SU-DHL-6 (cell line): Measurements from ENCODE around the gene IDH3G.

ENCODE experiments used
- H2AFZ ChIP-seq: fragments of 200-600 bp; sonication (generic); 2 replicates; pipeline ENCODE4 v1.6.1; 2014; ENCODE audit warnings: low read depth, mild to moderate bottlenecking, moderate library complexity, mixed read lengths, antibody characterized with exemption, low read length; ENCODE audit not compliant: severe bottlenecking
- H3F3A ChIP-seq: fragments of 200-600 bp; shearing (Covaris generic); 2 replicates; pipeline ENCODE4 v1.6.0; 2016; ENCODE audit warnings: antibody characterized with exemption, mild to moderate bottlenecking; ENCODE audit not compliant: insufficient read depth
- H3K27ac ChIP-seq: fragments of 200-600 bp; sonication (generic); 2 replicates; pipeline ENCODE4 v1.5.1; 2016; ENCODE audit warnings: low read depth, mild to moderate bottlenecking, low read length, moderate library complexity, mixed read lengths
- H3K27me3 ChIP-seq: fragments of 200-600 bp; sonication (generic), shearing (Covaris generic); 2 replicates; pipeline ENCODE4 v1.6.0; 2014; ENCODE audit warnings: mild to moderate bottlenecking, low read length
- H3K36me3 ChIP-seq: fragments of 200-600 bp; sonication (generic); 2 replicates; pipeline ENCODE4 v1.6.1; 2014; ENCODE audit warnings: mild to moderate bottlenecking, low read length, mixed read lengths
- H3K4me2 ChIP-seq: fragments of 300-600, 200-600 bp; shearing (Covaris generic), sonication (generic); 2 replicates; pipeline ENCODE4 v1.6.0; 2014; ENCODE audit warnings: low read length, low read depth, mild to moderate bottlenecking; ENCODE audit not compliant: poor library complexity, severe bottlenecking
- H3K4me3 ChIP-seq: fragments of 200-600 bp; sonication (generic); 2 replicates; pipeline ENCODE4 v1.5.1; 2014; ENCODE audit warnings: antibody characterized with exemption, low read length, mild to moderate bottlenecking, mixed read lengths; ENCODE audit not compliant: insufficient read depth, poor library complexity, severe bottlenecking
- H3K79me2 ChIP-seq: fragments of 200-600 bp; sonication (generic); 2 replicates; pipeline ENCODE4 v1.6.1; 2014; ENCODE audit warnings: mild to moderate bottlenecking, low read length, moderate library complexity; ENCODE audit not compliant: insufficient read depth
- H3K9ac ChIP-seq: fragments of 200-600 bp; sonication (generic); 2 replicates; pipeline ENCODE4 v1.7.0; 2014; ENCODE audit warnings: mild to moderate bottlenecking, low read length
- H3K9me2 ChIP-seq: fragments of 200-600 bp; sonication (generic); replicated peaks from 2 replicates; pipeline ENCODE4 v1.6.1; 2014; ENCODE audit warnings: low read length; ENCODE audit not compliant: insufficient read depth
- H3K9me3 ChIP-seq: fragments of 200-600 bp; sonication (generic); 2 replicates; pipeline ENCODE4 v1.6.1; 2014; ENCODE audit warnings: low read length, mixed read lengths; ENCODE audit not compliant: insufficient read depth
- H4K20me1 ChIP-seq: fragments of 200-600 bp; sonication (generic); 2 replicates; pipeline ENCODE4 v1.6.1; 2014; ENCODE audit warnings: low read depth, mild to moderate bottlenecking, antibody characterized with exemption, low read length, moderate library complexity, mixed read lengths
- EZH2phosphoT487 ChIP-seq: fragments of 200-600 bp; sonication (generic), shearing (Covaris generic); conservative IDR thresholded peaks from 2 replicates; pipeline ENCODE4 v1.6.1; 2018; ENCODE audit warnings: mild to moderate bottlenecking, antibody characterized with exemption, low read length, moderate library complexity, mixed read lengths
- TF ChIP-seq, protein P1 (sequence below): fragments of 200-600 bp; sonication (generic); IDR thresholded peaks from one replicate; pipeline ENCODE4 v1.5.1; 2017; ENCODE audit warnings: antibody characterized with exemption, mild to moderate bottlenecking, low read length, moderate library complexity; ENCODE audit not compliant: insufficient read depth, poor library complexity, severe bottlenecking

Gene IDH3G

DNA sequence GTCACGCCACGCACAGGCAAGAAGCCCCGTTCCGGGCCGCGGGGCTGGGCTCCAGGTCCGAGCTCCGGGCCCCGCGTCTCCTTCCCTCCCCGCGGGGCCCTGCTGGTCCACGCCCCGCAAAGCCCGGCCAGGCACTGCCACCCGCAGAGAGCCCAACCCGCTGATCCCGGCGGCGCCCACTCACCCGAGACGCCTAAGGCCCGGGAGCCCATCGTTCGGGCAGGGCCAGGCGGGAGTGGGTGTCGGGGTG is 35.3 kb upstream of the IDH3G start:
- Histone ChIP-seq H2AFZ (no peak overlapping the region), H3K4me3 (no peak overlapping the region), H4K20me1 (no peaks in the 10 kb centered on the region), H3F3A (no peaks in the 10 kb centered on the region), H3K36me3 (no peaks in the 10 kb centered on the region), H3K9me2 (no peaks in the 10 kb centered on the region), H3K27me3 (no peaks in the 10 kb centered on the region), H3K79me2 (no peaks in the 10 kb centered on the region), H3K9me3 (no peaks in the 10 kb centered on the region), H3K9ac (no peak overlapping the region), H3K4me2 (no peak overlapping the region), H3K27ac (no peak overlapping the region)
- TF ChIP-seq EZH2phosphoT487 = no peak
- TF ChIP-seq, protein P1, sequence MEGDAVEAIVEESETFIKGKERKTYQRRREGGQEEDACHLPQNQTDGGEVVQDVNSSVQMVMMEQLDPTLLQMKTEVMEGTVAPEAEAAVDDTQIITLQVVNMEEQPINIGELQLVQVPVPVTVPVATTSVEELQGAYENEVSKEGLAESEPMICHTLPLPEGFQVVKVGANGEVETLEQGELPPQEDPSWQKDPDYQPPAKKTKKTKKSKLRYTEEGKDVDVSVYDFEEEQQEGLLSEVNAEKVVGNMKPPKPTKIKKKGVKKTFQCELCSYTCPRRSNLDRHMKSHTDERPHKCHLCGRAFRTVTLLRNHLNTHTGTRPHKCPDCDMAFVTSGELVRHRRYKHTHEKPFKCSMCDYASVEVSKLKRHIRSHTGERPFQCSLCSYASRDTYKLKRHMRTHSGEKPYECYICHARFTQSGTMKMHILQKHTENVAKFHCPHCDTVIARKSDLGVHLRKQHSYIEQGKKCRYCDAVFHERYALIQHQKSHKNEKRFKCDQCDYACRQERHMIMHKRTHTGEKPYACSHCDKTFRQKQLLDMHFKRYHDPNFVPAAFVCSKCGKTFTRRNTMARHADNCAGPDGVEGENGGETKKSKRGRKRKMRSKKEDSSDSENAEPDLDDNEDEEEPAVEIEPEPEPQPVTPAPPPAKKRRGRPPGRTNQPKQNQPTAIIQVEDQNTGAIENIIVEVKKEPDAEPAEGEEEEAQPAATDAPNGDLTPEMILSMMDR = no peak

DNA sequence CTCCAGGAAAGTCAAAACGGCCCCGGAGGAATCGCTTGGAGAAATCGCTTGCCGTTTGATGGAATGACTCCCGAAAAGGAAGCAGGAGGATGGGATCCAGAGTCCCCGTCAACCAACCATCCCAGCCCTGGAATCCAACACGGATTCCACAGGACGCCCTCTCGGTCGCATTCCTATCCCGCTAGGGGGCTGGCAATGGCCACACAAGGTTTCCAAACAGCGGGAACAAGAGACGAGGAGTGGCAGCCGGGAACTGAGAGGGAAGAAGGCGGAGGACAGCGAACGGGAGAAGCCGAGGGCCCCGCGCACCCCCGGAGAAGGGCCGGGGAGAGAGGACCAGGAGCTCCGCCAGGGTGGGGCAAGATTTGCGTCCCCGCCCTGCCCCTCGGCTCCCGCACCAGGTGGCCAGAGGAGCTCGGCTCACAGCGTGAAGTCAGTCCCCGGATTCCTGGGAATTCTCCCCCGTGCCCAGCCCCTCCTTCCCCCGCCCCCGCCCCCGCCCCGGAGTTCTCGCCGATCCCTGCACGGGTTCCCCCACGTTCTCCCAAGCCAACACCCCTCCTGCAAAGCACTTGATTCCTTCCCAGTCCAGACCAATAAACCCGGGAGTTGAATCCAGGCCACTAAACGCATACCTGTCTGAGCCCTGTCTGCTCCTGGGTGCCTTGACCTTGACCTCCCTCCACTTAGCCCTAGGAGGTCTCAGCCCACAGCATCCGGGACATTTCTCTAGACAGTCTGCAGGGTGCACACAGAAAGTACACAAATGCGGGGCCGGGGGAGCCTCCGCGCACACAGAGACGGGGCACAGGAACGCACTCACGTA is 34.8 kb upstream of the IDH3G start:
- Histone ChIP-seq H3K4me2 (no peak overlapping the region), H3K27me3 (no peaks in the 10 kb centered on the region), H2AFZ (no peak overlapping the region), H4K20me1 (no peaks in the 10 kb centered on the region), H3K9ac (no peak overlapping the region), H3K27ac (no peak overlapping the region), H3K36me3 (no peaks in the 10 kb centered on the region), H3F3A (no peaks in the 10 kb centered on the region), H3K9me3 (no peaks in the 10 kb centered on the region), H3K79me2 (no peaks in the 10 kb centered on the region), H3K9me2 (no peaks in the 10 kb centered on the region), H3K4me3 (no peak overlapping the region)
- TF ChIP-seq, protein P1 = no peak
- no peak for TF ChIP-seq EZH2phosphoT487

DNA sequence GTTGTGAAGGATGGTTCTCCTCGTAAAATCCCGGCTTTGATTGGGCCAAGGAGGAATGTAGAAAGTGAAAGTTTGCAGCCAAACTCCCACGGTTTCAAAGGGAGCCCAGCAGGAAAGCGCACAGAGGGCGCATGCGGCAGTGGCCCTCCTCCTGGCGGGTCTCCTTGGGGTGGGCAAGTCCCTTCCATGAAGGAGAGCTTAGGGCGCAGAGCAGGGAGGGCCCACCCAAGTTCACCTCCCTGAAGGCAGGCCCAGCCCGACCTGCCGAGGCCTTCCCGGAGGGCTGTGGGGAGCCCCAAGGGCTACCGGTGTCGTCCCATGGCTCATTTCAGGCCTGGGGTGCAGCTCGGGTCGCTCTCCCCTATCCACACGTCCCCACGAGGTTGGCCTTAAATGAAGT is 34.1 kb upstream of the IDH3G start:
- Histone ChIP-seq H3K9me3 (no peaks in the 10 kb centered on the region), H3K27me3 (no peaks in the 10 kb centered on the region), H4K20me1 (no peaks in the 10 kb centered on the region), H3K36me3 (no peaks in the 10 kb centered on the region), H3K9me2 (no peaks in the 10 kb centered on the region), H3K4me2 (no peak overlapping the region), H3K79me2 (no peaks in the 10 kb centered on the region), H3K4me3 (no peak overlapping the region), H3K27ac (no peak overlapping the region), H3K9ac (no peak overlapping the region), H3F3A (no peaks in the 10 kb centered on the region), H2AFZ (no peak overlapping the region)
- TF ChIP-seq, protein P1 = no peak
- TF ChIP-seq EZH2phosphoT487 = no peak
